ENCODE results near the gene EXOC5.
"Not testable (repeated sequence)": the region's sequence is repeated elsewhere in the genome, so short reads cannot be mapped to it uniquely, and the experiment has no call there.

The EXOC5 gene

DNA sequence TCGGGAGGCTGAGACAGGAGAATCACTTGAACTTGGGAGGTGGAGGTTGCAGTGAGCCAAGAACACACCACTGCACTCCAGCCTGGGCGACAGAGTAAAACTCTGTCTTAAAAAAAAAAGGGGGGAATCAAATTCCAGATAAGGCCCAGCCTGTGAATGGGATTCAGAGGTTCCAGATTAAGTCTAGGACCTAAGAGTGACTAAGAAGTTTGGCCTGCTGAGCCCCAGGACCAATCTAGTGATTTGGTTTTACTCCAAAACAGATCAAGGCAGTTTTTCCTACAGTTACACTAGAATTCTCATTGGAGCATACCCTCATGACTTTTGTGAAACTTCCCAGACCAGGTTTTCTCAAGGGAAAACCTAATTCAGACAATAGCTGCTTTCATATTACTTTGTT is 22.8 kb downstream of the EXOC5 start:
- H3K79me2 ChIP-seq (ENCODE audit: insufficient read depth, low read length), result peaks cover 28% of the 10 kb centered on the region
- peaks cover 18% of the 10 kb centered on the region for H4K20me1 ChIP-seq (ENCODE audit: insufficient read depth, low read length)
- ATAC-seq (ENCODE audit: insufficient read depth, low read depth), result no peak
- no peaks in the 10 kb centered on the region for H3K9me3 ChIP-seq (ENCODE audit: insufficient read depth, low read length, severe bottlenecking)
- no peak for DNase-seq
- no peak overlapping the region for H3K4me3 ChIP-seq (ENCODE audit: low read depth in 1 of 2, low read length in 2 of 2)
- H3K4me2 ChIP-seq (ENCODE audit: insufficient read depth, low read length), result no peak overlapping the region
- no peak overlapping the region for H3K27ac ChIP-seq (ENCODE audit: low read length)
- H3K4me1 ChIP-seq (ENCODE audit: insufficient read depth, low read length), result no peaks in the 10 kb centered on the region
- no peaks in the 10 kb centered on the region for H3K27me3 ChIP-seq (ENCODE audit: insufficient read depth, low read length, poor library complexity)
- H3K36me3 ChIP-seq (ENCODE audit: insufficient read depth, low read length), result peaks cover 39% of the 10 kb centered on the region
- H3K9ac ChIP-seq (ENCODE audit: low read depth, low read length), result no peak overlapping the region
- H2AFZ ChIP-seq (ENCODE audit: low read depth, low read length), result no peak overlapping the region
- no peak for TF ChIP-seq EZH2 (IDR thresholded peaks at IDR 0.05; ENCODE audit: borderline replicate concordance, low read depth, low read length, severe bottlenecking)
- TF ChIP-seq, protein P1, sequence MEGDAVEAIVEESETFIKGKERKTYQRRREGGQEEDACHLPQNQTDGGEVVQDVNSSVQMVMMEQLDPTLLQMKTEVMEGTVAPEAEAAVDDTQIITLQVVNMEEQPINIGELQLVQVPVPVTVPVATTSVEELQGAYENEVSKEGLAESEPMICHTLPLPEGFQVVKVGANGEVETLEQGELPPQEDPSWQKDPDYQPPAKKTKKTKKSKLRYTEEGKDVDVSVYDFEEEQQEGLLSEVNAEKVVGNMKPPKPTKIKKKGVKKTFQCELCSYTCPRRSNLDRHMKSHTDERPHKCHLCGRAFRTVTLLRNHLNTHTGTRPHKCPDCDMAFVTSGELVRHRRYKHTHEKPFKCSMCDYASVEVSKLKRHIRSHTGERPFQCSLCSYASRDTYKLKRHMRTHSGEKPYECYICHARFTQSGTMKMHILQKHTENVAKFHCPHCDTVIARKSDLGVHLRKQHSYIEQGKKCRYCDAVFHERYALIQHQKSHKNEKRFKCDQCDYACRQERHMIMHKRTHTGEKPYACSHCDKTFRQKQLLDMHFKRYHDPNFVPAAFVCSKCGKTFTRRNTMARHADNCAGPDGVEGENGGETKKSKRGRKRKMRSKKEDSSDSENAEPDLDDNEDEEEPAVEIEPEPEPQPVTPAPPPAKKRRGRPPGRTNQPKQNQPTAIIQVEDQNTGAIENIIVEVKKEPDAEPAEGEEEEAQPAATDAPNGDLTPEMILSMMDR (IDR thresholded peaks at IDR 0.05; ENCODE audit: borderline replicate concordance, extremely low read depth, low read length, poor library complexity, severe bottlenecking), result no peak

DNA sequence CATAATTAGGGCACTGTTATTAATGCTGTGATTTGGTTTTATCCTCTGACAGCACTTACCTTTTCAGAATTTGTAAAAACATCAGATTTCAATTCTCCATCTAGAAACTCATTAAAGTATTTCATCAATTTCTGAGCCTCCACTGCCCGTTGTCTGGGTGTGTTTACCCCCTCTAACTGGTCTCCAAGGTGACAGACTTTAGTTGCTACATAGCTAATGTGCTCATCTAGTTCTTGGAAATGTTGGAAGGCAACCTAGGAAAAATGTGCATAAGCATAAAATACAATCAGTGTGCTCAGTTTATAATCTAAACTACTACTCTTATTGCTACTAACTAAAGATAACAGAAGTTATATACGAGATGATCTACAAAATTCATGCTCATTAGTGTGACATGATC is 24.6 kb downstream of the EXOC5 start:
- ATAC-seq (ENCODE audit: insufficient read depth, low read depth), result no peak
- H3K36me3 ChIP-seq (ENCODE audit: insufficient read depth, low read length), result peaks cover 44% of the 10 kb centered on the region
- no peak overlapping the region for H3K4me2 ChIP-seq (ENCODE audit: insufficient read depth, low read length)
- no peak overlapping the region for H3K4me3 ChIP-seq (ENCODE audit: low read depth in 1 of 2, low read length in 2 of 2)
- peaks cover 12% of the 10 kb centered on the region for H3K79me2 ChIP-seq (ENCODE audit: insufficient read depth, low read length)
- no peak overlapping the region for H3K9ac ChIP-seq (ENCODE audit: low read depth, low read length)
- no peaks in the 10 kb centered on the region for H3K27me3 ChIP-seq (ENCODE audit: insufficient read depth, low read length, poor library complexity)
- no peaks in the 10 kb centered on the region for H3K4me1 ChIP-seq (ENCODE audit: insufficient read depth, low read length)
- no peak overlapping the region for H3K27ac ChIP-seq (ENCODE audit: low read length)
- H3K9me3 ChIP-seq (ENCODE audit: insufficient read depth, low read length, severe bottlenecking), result no peaks in the 10 kb centered on the region
- no peak for TF ChIP-seq EZH2 (IDR thresholded peaks at IDR 0.05; ENCODE audit: borderline replicate concordance, low read depth, low read length, severe bottlenecking)
- TF ChIP-seq, protein P1 (IDR thresholded peaks at IDR 0.05; ENCODE audit: borderline replicate concordance, extremely low read depth, low read length, poor library complexity, severe bottlenecking), result no peak
- peaks cover 6% of the 10 kb centered on the region; the same call in 1 of the 2 replicates for H4K20me1 ChIP-seq (ENCODE audit: insufficient read depth, low read length)
- no peak overlapping the region for H2AFZ ChIP-seq (ENCODE audit: low read depth, low read length)
- DNase-seq, result no peak

DNA sequence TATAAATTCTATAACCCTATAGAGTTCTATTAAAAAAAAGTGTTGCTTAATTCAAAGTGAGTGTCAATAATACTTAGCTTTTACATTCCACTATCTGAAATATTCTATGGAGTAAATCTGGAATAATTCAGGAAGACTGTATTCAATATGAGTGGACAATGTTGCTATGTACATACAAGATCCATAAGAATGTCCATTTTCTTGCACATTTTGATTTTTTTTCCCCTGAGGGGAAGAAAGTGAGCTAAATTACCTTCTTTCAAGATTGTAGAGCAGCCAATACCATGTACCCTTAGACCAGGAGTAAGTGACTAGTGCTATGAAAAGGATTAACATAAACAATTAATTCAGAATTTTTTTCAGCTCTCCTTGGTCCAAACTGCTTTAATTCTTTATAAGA is 25.4 kb downstream of the EXOC5 start:
- TF ChIP-seq EZH2 (IDR thresholded peaks at IDR 0.05; ENCODE audit: borderline replicate concordance, low read depth, low read length, severe bottlenecking), result no peak
- TF ChIP-seq, protein P1 (IDR thresholded peaks at IDR 0.05; ENCODE audit: borderline replicate concordance, extremely low read depth, low read length, poor library complexity, severe bottlenecking), result no peak
- no peak overlapping the region for H3K4me2 ChIP-seq (ENCODE audit: insufficient read depth, low read length)
- no peak for ATAC-seq (ENCODE audit: insufficient read depth, low read depth)
- no peak overlapping the region for H3K4me3 ChIP-seq (ENCODE audit: low read depth in 1 of 2, low read length in 2 of 2)
- H2AFZ ChIP-seq (ENCODE audit: low read depth, low read length), result no peak overlapping the region
- DNase-seq, result no peak
- H3K9me3 ChIP-seq (ENCODE audit: insufficient read depth, low read length, severe bottlenecking), result no peaks in the 10 kb centered on the region
- peaks cover 4% of the 10 kb centered on the region; the same call in 1 of the 2 replicates for H3K79me2 ChIP-seq (ENCODE audit: insufficient read depth, low read length)
- H3K9ac ChIP-seq (ENCODE audit: low read depth, low read length), result no peak overlapping the region
- H3K27ac ChIP-seq (ENCODE audit: low read length), result no peak overlapping the region
- H3K27me3 ChIP-seq (ENCODE audit: insufficient read depth, low read length, poor library complexity), result no peaks in the 10 kb centered on the region
- H4K20me1 ChIP-seq (ENCODE audit: insufficient read depth, low read length), result peaks cover 6% of the 10 kb centered on the region; the same call in 1 of the 2 replicates
- no peaks in the 10 kb centered on the region for H3K4me1 ChIP-seq (ENCODE audit: insufficient read depth, low read length)
- peaks cover 48% of the 10 kb centered on the region for H3K36me3 ChIP-seq (ENCODE audit: insufficient read depth, low read length)

DNA sequence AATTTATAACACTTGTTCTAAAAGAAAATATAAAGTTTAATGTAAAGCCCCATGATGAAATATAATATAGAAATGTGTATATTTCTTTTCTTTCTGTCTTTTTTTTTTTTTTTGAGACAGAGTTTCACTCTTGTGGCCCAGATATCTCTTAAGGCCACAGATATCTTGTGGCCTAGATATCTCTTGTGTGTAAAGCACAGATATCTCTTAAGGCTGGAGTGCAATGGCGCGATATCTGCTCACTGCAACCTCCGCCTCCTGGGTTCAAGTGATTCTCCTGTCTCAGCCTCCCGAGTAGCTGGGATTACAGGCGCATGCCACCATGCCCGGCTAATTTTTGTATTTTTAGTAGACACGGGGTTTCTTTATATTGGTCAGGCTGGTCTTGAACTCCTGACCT is 28.6 kb downstream of the EXOC5 start:
- H3K4me2 ChIP-seq (ENCODE audit: insufficient read depth, low read length); H3K27ac ChIP-seq (ENCODE audit: low read length); H4K20me1 ChIP-seq (ENCODE audit: insufficient read depth, low read length); ATAC-seq (ENCODE audit: insufficient read depth, low read depth); H3K27me3 ChIP-seq (ENCODE audit: insufficient read depth, low read length, poor library complexity); H3K4me1 ChIP-seq (ENCODE audit: insufficient read depth, low read length); DNase-seq; H3K9me3 ChIP-seq (ENCODE audit: insufficient read depth, low read length, severe bottlenecking); H3K79me2 ChIP-seq (ENCODE audit: insufficient read depth, low read length); H2AFZ ChIP-seq (ENCODE audit: low read depth, low read length); H3K4me3 ChIP-seq (ENCODE audit: low read depth in 1 of 2, low read length in 2 of 2); H3K9ac ChIP-seq (ENCODE audit: low read depth, low read length): not testable (repeated sequence)
- H3K36me3 ChIP-seq (ENCODE audit: insufficient read depth, low read length), result peaks cover 54% of the 10 kb centered on the region

Measured in DND-41 (cell line).